Measurements from ENCODE around the gene BMP15.

Gene BMP15

GRCh38 chrX:50910685-50911176 lies at the start of gene BMP15:
Gene BMP15, plus strand, starts transcription at chrX:50910735. Its CDS starts 49 bp downstream, at chrX:50910784.
- DNase-seq (ENCODE audit: low read depth in 2 of 2) = no peak

DNA sequence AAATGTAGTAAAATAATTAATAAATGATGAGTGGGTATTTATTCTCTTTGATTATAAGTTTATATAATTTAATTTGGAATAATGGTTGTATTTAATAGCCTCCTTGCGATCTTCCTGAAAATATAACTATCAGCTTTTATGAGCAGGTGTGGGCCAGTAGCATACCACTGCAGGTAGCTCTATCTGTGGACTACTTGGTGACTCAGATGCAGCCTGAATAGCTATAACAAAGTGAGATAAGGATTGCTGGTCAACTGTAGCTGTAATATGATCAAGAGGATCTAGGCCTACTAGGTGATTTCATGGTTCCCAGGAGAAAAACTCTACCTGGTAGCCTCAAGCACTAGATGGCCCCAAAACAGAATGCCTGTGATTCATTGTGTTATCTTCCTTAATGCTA lies 47.1 kb upstream of the BMP15 start:
- no peak for DNase-seq (ENCODE audit: low read depth in 2 of 2)

DNA sequence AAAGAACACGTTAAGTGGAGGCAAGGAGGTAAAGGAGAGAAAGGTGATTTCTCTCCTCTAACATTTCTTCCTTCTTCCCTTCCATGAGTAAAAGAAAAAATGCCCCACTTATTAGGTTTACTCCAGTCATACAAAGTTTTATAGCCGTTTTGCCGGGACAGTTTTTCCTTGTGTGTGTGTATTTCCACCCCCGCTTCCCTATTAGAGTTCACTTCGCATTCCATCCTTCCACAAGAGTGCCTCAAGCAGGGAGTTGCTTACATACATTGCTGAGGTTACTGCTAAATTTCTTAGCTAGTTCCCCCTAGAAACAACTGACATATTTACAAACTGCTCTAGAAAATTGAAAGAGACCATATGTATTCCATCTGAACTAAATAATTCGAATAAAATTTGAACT lies 45.2 kb upstream of the BMP15 start:
- DNase-seq (ENCODE audit: low read depth in 2 of 2) = no peak

DNA sequence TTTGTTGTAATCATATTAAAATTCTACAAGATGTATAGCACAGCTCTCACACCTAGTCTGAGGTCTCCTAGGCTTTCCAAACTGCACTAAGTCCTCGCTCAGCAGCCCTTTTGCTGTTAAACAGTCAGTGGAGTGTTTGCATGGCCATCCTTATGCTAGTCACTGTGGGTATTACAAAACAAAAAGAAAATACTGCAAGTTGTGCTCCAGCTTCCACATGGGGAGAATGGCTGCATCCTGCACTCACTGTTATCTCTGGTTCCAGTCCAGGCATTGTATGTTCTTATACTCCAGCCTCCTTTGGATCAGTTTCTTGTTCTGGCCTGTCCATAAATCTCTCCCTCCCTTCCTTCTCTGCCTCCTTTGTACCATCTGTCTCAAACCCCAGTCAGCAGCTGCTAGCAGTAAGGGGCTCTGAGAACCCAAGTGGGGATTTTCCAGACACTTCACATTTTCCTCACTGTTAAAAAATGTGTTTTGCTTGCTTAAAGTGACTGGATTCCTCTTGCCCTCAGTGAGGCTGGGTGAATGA lies 38.5 kb upstream of the BMP15 start:
- no peak for DNase-seq (ENCODE audit: low read depth in 2 of 2)

DNA sequence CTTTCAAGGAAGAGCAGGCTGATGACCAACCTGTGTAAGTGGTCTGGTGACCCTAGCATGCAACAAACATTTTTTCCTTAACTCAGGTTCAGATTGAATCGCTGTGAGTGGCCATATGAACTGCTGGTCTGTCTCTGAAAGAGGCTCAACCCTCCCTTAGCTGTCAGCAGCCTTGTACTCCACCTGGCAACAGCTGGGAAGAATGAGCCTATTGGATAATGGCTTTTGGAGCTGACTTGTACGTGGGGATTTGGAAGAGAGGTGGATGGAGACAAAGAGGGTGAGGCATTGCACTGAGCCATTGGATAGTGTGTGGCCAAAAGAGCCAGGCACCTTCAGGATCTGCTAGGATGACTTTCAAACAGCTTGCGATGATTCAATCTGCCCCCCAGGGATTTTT lies 35.7 kb upstream of the BMP15 start:
- DNase-seq (ENCODE audit: low read depth in 2 of 2) = no peak

GRCh38 chrX:50876551-50876950 lies 34.0 kb upstream of the BMP15 start:
- no peak for DNase-seq (ENCODE audit: low read depth in 2 of 2)

DNA sequence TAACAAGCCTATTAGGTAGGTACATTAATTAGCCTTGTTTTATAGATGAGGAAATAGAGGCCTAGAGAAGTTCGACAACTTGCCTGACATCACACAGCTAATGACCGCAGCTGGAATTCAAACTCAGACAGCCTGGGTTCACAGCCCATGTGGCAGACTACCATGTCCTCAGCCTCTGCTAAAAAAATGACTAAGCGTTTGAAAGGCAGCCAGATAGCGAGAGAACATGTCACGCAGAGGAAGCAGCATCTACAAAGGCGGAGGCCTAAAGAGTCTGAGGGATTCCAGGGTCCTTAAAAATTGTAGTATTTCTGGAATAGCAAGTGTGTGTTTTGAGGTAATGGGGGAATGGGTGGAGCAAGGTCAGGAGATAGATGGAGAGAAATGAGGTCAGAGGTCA lies 33.2 kb upstream of the BMP15 start:
- DNase-seq (ENCODE audit: low read depth in 2 of 2) = no peak

- DNase-seq (ENCODE audit: low read depth in 2 of 2) = no peak
Observed at GRCh38 chrX:50881028-50881427, 29.5 kb upstream of the BMP15 start.

GRCh38 chrX:50888884-50889283 lies 21.7 kb upstream of the BMP15 start:
- DNase-seq (ENCODE audit: low read depth in 2 of 2) = no peak

DNA sequence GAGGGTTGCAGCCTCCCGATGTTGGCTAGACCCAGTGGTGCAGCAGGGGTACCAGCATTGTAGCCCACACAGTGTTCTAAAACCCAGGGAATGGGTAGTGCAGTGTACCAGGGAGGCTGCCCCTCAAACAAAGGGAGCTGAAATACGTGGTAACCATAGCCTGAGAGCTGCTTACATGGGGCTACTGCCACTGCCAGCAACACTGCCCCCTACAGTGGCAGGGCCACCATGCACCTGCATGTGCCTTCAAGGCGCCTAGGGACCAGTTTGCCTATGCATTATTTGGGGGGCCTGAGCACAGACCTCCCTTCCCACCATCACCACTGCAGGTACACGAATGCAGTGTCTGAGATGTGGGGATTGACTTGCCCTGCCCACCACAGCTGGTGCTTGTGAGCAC lies 21.0 kb upstream of the BMP15 start:
- no peak for DNase-seq (ENCODE audit: low read depth in 2 of 2)

DNA sequence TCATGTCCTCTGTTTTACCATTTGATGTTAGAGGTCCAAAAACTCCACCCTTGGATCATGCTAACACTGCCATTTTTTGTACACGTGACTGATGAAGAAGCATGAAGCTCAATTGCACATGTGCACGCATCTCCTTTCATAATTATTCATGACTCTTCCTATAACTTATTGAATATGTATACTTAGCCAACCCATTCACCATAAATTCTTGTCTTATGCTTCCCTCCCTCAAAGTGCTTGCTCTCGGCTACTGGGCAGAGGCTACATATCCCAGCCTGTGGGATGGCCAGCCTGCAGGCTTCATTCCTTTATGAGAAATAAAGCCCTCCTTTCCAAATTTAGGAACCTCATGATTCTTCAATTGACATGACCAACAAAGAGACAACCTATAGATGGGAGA lies 17.5 kb upstream of the BMP15 start:
- no peak for DNase-seq (ENCODE audit: low read depth in 2 of 2)

GRCh38 chrX:50893466-50893865 lies 17.1 kb upstream of the BMP15 start:
- DNase-seq (ENCODE audit: low read depth in 2 of 2) = no peak

DNA sequence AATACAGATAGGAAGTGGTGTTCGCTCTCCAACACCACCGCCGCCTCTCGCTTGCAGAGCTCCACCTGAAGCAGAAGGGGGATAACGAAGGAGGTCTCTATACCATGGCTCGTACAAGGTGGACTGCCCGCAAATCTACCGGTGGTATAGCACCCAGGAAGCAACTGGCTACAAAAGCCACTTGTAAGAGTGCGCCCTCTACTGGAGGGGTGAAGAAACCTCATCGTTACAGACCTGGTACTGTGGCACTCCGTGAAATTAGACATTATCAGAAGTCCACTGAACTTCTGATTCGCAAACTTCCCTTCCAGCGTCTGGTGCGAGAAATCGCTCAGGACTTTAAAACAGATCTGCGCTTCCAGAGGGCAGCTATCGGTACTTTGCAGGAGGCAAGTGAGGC lies 5.2 kb upstream of the BMP15 start:
- no peak for DNase-seq (ENCODE audit: low read depth in 2 of 2)

DNA sequence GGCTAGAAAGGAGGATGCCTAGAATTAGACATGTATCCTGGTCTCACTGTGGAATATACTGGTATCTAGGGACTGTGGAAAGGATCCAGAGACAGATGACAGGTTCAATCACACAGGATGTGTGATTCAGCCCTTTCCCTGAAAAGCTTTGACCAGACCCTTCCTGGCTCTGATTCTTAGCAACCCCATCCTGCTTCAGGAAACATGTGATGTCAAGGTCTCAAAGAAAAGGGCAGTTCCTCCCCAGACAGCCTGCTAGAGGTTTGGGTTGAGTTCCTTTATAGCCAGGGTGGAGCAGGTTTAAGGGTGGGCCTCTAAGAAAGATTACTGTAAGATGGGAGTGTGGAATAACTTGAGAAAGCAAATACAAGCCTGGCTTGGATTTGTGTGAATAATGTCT lies 3.0 kb downstream of the BMP15 start:
- no peak for DNase-seq (ENCODE audit: low read depth in 2 of 2)

DNA sequence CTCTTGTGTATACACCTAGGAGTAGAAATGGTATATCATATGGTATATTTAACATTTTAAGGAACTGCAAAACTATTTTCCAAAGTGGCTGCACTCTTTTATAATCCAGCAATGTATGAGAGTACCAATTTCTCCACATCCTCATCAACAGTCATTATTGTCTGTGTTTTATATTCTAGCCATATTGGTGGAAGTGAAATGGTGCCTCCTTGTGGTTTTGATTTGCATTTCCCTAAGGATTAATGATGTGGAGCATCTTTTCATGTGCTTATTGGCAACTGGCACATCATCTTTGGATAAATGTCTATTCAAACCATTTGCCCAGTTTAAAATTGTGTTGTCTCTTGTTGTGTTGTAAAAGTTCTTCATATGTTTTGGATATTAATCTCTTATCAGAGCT lies 9.6 kb downstream of the BMP15 start:
- no peak for DNase-seq (ENCODE audit: low read depth in 2 of 2)

- no peak for DNase-seq (ENCODE audit: low read depth in 2 of 2)
Observed at GRCh38 chrX:50927127-50927526, 16.6 kb downstream of the BMP15 start.

DNA sequence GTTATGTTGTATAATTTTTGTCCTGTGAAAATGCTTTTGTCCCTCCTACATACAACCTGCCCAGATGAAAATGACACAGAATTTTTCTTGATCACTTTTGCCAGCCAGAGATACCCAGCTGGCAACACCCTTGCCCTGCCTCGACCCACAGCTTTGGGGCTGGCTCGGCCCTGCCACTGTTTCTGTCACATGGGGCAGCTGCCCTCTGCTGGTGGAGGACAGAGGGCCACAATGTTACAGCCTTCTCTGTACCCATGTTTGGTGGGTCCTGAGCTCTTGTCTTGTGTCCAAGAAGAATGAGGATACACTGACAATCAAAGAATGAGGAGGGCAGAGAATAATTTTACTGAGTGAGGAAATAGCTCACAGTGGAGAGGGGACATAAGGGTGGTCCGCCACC lies 31.1 kb downstream of the BMP15 start:
- DNase-seq (ENCODE audit: low read depth in 2 of 2) = no peak

- no peak for DNase-seq (ENCODE audit: low read depth in 2 of 2)
Observed at GRCh38 chrX:50942471-50942870, 31.9 kb downstream of the BMP15 start.

GRCh38 chrX:50952406-50952805 lies 41.9 kb downstream of the BMP15 start:
- no peak for DNase-seq (ENCODE audit: low read depth in 2 of 2)

- no peak for DNase-seq (ENCODE audit: low read depth in 2 of 2)
Observed at GRCh38 chrX:50953832-50954231, 43.3 kb downstream of the BMP15 start.

DNA sequence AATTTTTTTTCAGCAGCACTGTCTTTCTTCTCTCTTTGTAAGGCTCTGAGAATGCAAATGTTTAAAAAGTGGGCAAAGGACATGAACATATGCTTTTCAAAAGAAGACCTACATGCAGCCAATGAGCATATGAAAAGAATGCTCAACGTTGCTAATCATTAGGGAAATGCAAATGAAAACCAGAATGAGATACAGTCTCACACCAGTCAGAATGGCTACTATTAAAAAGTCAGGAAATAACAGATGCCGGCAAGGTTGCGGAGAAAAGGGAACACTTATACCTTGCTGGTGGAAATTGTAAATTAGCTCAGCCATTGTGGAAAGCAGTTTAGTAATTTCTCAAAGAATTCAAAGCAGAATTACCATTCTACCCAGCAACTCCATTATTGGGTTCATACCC lies 51.6 kb downstream of the BMP15 start:
- no peak for DNase-seq (ENCODE audit: low read depth in 2 of 2)

DNA sequence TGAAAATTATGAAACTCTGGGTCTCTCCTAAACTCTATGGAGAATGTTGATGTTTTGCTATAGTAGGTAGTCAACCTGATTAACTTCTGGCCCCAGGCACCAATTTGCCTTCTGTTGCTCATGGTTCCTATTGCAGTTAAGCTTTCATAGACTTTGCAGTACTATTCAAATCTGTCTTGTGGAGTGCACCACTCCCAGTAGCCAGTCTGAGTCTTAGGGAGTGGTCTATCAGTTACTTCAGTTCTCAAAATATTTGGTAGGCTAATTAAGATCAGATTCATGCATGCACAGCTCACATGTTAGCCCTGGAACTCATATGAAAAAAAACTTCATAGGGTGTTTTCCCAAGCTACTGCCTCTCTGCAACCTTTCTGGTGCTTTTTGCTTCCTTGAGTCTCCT lies 53.3 kb downstream of the BMP15 start:
- no peak for DNase-seq (ENCODE audit: low read depth in 2 of 2)

Data from stimulated activated CD8-positive, alpha-beta memory T cell treated with anti-CD3 and anti-CD28 coated beads, Interleukin-15, amount 100 ng/mL, for 48 hours (primary cell).